Breast epithelium (tissue), 3 donors: ENCODE data around the gene CHTF18.

Experiments used
- POLR2A ChIP-seq: fragments of 450-650 bp; IDR thresholded peaks from one replicate; pipeline ENCODE4 v1.6.1; 2016; ENCODE audit warnings: antibody characterized with exemption, mild to moderate bottlenecking, moderate library complexity
- POLR2AphosphoS5 ChIP-seq, 3 donors: sonication (generic); formaldehyde crosslinking; IDR thresholded peaks; one replicate each; pipeline ENCODE4 v1.6.1; 2017; ENCODE audit warnings: antibody characterized with exemption in 3 of 3
- TF ChIP-seq, protein P1 (sequence below), 3 donors: fragments of 450-650 bp; IDR thresholded peaks; one replicate each; pipeline ENCODE4 v1.5.1; 2016 to 2017; ENCODE audit warnings: antibody characterized with exemption in 3 of 3, mild to moderate bottlenecking in 3 of 3, moderate library complexity in 3 of 3

DNA sequence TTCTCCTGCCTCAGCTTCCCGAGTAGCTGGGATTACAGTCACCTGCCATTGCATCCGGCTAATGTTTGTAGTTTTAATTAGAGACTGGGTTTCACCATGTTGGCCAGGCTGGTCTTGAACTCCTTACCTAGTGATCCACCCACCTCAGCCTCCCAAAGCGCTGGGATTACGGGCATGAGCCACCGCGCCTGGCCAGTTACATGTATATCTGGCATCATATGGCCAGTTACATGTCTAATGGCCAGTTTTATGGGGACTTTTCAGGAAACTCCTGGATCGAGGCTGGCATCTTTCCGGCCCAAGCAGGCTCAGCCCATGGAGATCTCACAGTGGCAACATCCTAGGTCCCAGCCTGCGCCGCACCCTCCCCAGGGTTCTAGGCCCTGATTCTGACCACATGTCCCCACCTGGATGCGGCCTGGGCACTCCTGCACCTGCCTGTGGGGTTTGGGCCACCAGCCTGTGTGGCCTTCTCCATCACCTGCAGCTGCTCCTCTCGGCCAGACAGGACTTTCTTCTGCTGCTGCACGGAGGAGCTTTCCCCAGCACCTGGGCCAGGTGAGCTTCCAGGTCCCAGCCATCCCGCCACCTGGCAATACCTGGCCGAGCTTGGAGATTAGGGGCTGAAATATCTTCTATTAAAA, 46.3 kb upstream of the CHTF18 start:
- TF ChIP-seq, protein P1, sequence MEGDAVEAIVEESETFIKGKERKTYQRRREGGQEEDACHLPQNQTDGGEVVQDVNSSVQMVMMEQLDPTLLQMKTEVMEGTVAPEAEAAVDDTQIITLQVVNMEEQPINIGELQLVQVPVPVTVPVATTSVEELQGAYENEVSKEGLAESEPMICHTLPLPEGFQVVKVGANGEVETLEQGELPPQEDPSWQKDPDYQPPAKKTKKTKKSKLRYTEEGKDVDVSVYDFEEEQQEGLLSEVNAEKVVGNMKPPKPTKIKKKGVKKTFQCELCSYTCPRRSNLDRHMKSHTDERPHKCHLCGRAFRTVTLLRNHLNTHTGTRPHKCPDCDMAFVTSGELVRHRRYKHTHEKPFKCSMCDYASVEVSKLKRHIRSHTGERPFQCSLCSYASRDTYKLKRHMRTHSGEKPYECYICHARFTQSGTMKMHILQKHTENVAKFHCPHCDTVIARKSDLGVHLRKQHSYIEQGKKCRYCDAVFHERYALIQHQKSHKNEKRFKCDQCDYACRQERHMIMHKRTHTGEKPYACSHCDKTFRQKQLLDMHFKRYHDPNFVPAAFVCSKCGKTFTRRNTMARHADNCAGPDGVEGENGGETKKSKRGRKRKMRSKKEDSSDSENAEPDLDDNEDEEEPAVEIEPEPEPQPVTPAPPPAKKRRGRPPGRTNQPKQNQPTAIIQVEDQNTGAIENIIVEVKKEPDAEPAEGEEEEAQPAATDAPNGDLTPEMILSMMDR (IDR thresholded peaks at IDR 0.05): no peak
- no peak for TF ChIP-seq POLR2A
- TF ChIP-seq POLR2AphosphoS5 (IDR thresholded peaks at IDR 0.05): no peak
